Activated B cell treated with CpG ODN at 0.5 μM for 24 hours (primary cell): ENCODE data around the gene DPY19L1. TPM values are rescaled to one million over a fixed set of nuclear protein-coding genes. Genes with fewer than 3 reads are reported as not detected.
"Not testable (repeated sequence)": the region's sequence is repeated elsewhere in the genome, so short reads cannot be mapped to it uniquely, and the experiment has no call there.

Experiments used
- ATAC-seq: fragments of 200-7000 bp; cut with Tn5 transposase; one replicate; pipeline ENCODE4 v1.10.0; 2021; ENCODE audit warnings: low read depth, mild to moderate bottlenecking, moderate library complexity
- CTCF ChIA-PET: fragments of 350-600 bp; sonication (Branson Sonifier 250); formaldehyde crosslinking; loops from one replicate; lab custom pipeline; 2021; ENCODE audit warnings: antibody characterized with exemption; lab: Charles Lee
- POLR2A ChIA-PET: fragments of 350-600 bp; sonication (Branson Sonifier 250); formaldehyde crosslinking; loops from one replicate; lab custom pipeline; 2021; ENCODE audit warnings: antibody characterized with exemption; lab: Charles Lee
- DNase-seq: peaks from one replicate; pipeline ENCODE4 v3.0.0; 2022
- H3K27ac Mint-ChIP-seq: one replicate; pipeline ENCODE4 v1.8.0; 2020; ENCODE audit warnings: mixed read lengths
- H3K27me3 Mint-ChIP-seq: one replicate; pipeline ENCODE4 v1.8.0; 2021; ENCODE audit warnings: mixed read lengths
- H3K36me3 Mint-ChIP-seq: one replicate; pipeline ENCODE4 v1.8.0; 2021; ENCODE audit warnings: low read depth, mixed read lengths
- H3K4me1 Mint-ChIP-seq: one replicate; pipeline ENCODE4 v1.8.0; 2021; ENCODE audit warnings: mixed read lengths
- H3K4me3 Mint-ChIP-seq: one replicate; pipeline ENCODE4 v1.8.0; 2020; ENCODE audit warnings: mild to moderate bottlenecking, mixed read lengths
- H3K9me3 Mint-ChIP-seq: one replicate; pipeline ENCODE4 v1.8.0; 2020; ENCODE audit warnings: mixed read lengths
- intact Hi-C: fragments of 100-400 bp; cut with micrococcal nuclease; formaldehyde crosslinking; loops from one replicate; pipeline ENCODE4 v1.15.1; 2024
- total RNA-seq: library from RNA; stranded (reverse); gene quantifications from 2 replicates; pipeline ENCODE4 v1.2.3, GENCODE V29; 2022
- TF ChIP-seq, protein P1 (sequence below): fragments of 200-600 bp; IDR thresholded peaks from one replicate; pipeline ENCODE4 v1.8.0; 2022; ENCODE audit warnings: antibody characterized with exemption, mild to moderate bottlenecking

The DPY19L1 gene
- total RNA-seq, 1 donor from 2014 or later, result 10.0 TPM

DNA sequence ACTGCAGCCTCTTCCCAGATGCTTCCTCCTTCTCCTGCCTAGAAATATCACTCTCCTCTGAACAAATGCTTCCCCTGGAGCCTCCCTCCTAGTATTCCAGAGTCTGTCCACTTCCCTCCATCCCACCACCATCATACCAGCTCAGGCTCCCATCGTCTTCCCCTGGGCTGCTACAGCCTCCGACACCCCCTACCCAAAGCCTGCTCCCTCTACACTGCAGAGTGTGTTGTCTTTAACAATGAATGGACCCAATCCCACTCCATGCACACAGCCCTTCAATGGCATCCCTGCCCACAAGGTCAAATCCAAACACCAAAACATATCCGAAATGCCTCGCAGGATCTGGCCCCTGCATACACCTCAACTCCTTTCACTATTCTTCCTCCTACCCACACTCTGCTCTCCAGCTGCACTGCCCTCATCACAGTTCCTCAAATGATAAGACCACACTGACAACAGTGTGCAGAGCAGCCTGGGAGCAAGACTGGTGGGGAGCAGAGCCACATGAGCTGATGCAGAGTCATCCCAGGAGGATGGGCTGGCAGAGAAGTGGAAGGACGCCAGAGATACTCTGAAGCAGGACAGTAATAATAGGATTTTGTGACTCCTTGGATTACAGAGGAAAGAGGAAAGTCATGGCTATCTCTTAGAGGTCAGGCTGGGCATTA is 40.7 kb downstream of the DPY19L1 start:
- CTCF ChIA-PET, intact Hi-C loops, H3K36me3 Mint-ChIP-seq, ATAC-seq, POLR2A ChIA-PET, H3K27ac Mint-ChIP-seq, H3K4me1 Mint-ChIP-seq, H3K27me3 Mint-ChIP-seq, H3K4me3 Mint-ChIP-seq, H3K9me3 Mint-ChIP-seq, DNase-seq: not testable (repeated sequence)

DNA sequence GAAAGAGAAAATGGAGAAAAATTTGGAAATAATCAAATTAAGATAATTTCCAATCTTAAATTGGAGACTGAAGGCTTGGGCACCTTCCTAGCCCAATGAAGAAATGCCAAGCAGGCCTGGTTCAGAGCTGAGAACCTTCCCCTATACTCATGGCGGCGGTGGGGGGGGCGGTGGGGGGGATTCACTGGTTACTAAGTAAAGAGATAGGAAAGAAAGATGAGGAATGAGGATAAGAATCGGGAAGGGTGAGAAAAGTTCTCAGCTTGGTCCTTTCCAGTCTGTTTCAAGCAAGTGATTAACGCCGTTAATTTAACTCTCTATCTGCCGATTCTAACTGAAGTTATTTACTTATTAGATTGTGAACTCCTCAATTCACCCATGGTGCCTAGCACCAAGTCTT is 41.5 kb downstream of the DPY19L1 start:
- ATAC-seq (no peak), DNase-seq (no peak)
- no peak overlapping the region for H3K4me3 Mint-ChIP-seq
- no peak overlapping the region for H3K27ac Mint-ChIP-seq
- CTCF ChIA-PET, result no interaction called here
- TF ChIP-seq, protein P1, sequence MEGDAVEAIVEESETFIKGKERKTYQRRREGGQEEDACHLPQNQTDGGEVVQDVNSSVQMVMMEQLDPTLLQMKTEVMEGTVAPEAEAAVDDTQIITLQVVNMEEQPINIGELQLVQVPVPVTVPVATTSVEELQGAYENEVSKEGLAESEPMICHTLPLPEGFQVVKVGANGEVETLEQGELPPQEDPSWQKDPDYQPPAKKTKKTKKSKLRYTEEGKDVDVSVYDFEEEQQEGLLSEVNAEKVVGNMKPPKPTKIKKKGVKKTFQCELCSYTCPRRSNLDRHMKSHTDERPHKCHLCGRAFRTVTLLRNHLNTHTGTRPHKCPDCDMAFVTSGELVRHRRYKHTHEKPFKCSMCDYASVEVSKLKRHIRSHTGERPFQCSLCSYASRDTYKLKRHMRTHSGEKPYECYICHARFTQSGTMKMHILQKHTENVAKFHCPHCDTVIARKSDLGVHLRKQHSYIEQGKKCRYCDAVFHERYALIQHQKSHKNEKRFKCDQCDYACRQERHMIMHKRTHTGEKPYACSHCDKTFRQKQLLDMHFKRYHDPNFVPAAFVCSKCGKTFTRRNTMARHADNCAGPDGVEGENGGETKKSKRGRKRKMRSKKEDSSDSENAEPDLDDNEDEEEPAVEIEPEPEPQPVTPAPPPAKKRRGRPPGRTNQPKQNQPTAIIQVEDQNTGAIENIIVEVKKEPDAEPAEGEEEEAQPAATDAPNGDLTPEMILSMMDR, result no peak
- intact Hi-C loops, result no loop called here
- no peaks in the 10 kb centered on the region for H3K9me3 Mint-ChIP-seq
- H3K4me1 Mint-ChIP-seq, result no peaks in the 10 kb centered on the region
- no peaks in the 10 kb centered on the region for H3K36me3 Mint-ChIP-seq
- POLR2A ChIA-PET, result no interaction called here
- no peaks in the 10 kb centered on the region for H3K27me3 Mint-ChIP-seq

DNA sequence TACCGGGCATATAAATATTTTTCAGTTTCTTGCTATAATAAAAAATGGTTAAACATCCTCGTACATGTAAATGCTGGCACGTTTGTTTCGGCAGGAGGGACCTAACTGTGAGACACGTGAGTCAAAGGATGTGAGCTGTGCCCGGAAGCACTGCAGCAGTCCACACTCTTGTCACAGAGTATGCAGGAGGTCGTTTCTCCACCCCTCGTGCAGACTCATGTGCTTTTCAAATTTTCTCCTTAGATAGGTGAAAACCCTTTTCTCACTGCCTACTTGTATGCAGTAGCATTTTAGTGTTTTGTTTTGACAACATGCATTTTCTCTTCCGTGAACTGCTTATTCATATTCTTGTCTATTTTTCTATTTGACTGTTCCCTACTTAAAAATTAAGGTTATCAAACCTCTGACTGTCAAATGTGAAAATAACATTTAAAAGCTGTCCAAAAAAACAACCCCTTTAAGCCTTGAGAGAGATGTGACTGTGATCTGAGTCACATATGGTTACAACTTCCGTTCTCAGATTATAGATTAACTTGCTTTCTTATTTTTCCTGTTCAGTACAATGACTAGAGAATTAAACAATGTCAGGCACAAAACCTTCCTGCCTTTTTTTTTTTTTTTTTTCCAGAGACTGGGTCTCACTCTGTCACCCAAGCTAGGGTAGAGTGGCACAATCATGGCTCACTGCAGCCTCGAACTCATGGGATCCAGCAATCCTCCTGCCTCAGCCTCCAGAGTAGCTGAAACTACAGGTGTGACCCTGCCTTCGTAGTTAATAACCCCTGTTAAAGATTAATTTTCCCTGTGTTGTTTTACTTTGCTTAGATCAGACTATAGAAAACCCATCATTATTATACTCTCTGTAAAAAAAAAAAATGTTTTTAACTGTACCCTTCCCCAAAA is 45.1 kb downstream of the DPY19L1 start:
- no peaks in the 10 kb centered on the region for H3K27me3 Mint-ChIP-seq
- H3K4me1 Mint-ChIP-seq, result no peaks in the 10 kb centered on the region
- DNase-seq (no peak), ATAC-seq (peak; percentile 34)
- intact Hi-C loops, result no loop called here
- TF ChIP-seq, protein P1, result no peak
- H3K9me3 Mint-ChIP-seq, result no peaks in the 10 kb centered on the region
- no peak overlapping the region for H3K4me3 Mint-ChIP-seq
- ChIA-PET POLR2A (no interaction called here), CTCF (no interaction called here)
- no peaks in the 10 kb centered on the region for H3K36me3 Mint-ChIP-seq
- no peak overlapping the region for H3K27ac Mint-ChIP-seq

DNA sequence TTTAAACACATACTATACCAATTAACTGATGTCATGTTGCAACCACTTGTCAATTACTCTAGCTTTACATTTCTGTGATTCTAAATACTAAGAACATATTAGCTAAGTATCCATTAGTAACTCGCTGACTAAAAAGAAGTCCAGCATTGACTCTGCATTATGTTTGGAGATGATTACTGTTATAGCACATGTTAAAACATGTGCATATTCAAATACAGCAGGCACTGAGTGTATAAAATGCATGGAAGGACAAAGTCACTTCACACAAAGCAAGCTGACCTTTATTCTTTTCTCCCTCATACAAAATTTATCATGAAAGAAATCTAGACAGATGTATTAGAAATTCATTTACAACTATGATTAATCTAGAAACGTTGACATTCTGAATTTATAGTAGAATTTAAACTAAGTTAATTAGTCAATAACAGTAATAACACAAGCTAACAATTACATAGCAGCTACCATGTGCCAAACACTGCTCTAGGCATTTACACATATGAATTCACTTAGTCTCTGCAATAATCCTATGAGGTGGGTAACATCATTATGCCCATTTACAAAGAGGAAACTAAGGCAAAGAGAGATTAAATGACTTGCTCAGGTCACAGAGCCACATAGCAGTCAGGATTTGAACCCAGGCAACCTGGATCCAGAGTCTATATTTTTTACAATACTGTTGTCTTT is 48.7 kb downstream of the DPY19L1 start:
- H3K36me3 Mint-ChIP-seq, intact Hi-C loops, CTCF ChIA-PET, H3K9me3 Mint-ChIP-seq, H3K27ac Mint-ChIP-seq, H3K4me1 Mint-ChIP-seq, DNase-seq, H3K27me3 Mint-ChIP-seq, POLR2A ChIA-PET, H3K4me3 Mint-ChIP-seq, ATAC-seq: not testable (repeated sequence)

DNA sequence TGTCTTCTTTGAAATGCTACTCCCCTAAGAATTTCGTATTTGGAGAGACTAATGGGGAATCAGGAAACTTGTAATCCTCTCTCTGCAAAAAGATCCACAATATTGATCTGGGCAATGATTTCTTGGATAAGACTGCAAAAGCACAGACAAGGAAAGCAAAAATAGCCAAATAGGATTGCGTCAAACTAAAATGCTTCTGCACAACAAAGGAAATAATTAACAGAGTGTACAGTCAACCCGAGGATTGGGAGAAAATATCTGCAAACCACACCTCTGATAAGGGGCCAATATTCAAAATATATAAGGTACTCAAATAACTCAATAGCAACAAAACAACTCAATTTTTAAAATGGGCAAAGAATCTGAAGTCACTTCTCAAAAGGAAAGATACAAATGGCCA is 52.1 kb downstream of the DPY19L1 start:
- intact Hi-C loops, H3K27ac Mint-ChIP-seq, H3K9me3 Mint-ChIP-seq, H3K27me3 Mint-ChIP-seq, H3K36me3 Mint-ChIP-seq, CTCF ChIA-PET, POLR2A ChIA-PET, H3K4me1 Mint-ChIP-seq, ATAC-seq, H3K4me3 Mint-ChIP-seq, DNase-seq: not testable (repeated sequence)

DNA sequence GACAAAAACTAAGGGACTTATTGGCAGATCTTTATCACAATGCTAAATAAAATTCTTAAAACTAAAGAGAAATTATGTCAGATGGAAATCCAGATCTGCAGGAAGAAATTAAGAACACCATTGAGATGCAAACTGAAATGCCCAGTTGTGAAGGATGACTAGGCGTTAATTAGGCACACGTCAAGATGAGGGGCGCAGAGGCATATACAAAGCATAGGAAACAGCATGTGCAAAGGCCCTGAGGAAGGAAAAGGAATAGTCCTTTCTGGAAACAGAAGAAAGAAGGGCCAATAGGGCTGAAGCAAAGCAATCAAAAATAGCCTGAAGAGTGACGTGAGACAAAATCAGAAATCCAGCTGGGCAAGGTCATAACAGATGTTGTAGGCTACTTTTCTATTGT is 53.1 kb downstream of the DPY19L1 start:
- H3K27me3 Mint-ChIP-seq, result not testable (repeated sequence)

More for the DNA sequence above, 53.1 kb downstream of the DPY19L1 start:
- intact Hi-C loops, H3K4me1 Mint-ChIP-seq, H3K4me3 Mint-ChIP-seq, CTCF ChIA-PET, POLR2A ChIA-PET, H3K9me3 Mint-ChIP-seq, H3K36me3 Mint-ChIP-seq, H3K27ac Mint-ChIP-seq, DNase-seq, ATAC-seq: not testable (repeated sequence)
